ENCODE data around the gene DHX29.
A peak's percentile ranks its signal among the peaks of the same experiment; 100 is the strongest.

DHX29 gene

GRCh38 chr5:55232271-55232984 is 75.1 kb downstream of the DHX29 start:
- DNase-seq: no peak

- no peak for DNase-seq
Measured at GRCh38 chr5:55231919-55232270, 75.6 kb downstream of the DHX29 start.

GRCh38 chr5:55231029-55231918 is 76.2 kb downstream of the DHX29 start:
- DNase-seq: peak in 2 of 5 experiments; percentile 16 to 40

- DNase-seq: peak in 1 of 5 experiments; percentile 51
Measured at GRCh38 chr5:55230086-55230629, 77.3 kb downstream of the DHX29 start.

- DNase-seq: no peak
Measured at GRCh38 chr5:55227664-55228430, 79.6 kb downstream of the DHX29 start.

- peak in 3 of 5 experiments; percentile 37 to 65 (median 41) for DNase-seq
Measured at GRCh38 chr5:55226934-55227663, 80.4 kb downstream of the DHX29 start, which contains the start of gene MCIDAS. MCIDAS (minus strand) TSS chr5:55227315; CDS start chr5:55227138, 177 bp downstream.

- peak in 2 of 5 experiments; percentile 42 to 69 for DNase-seq
Measured at GRCh38 chr5:55226027-55226933, 81.2 kb downstream of the DHX29 start.

- DNase-seq: no peak
Measured at GRCh38 chr5:55225346-55225745, 82.1 kb downstream of the DHX29 start.

- no peak for DNase-seq
Measured at GRCh38 chr5:55223812-55224240, 83.7 kb downstream of the DHX29 start.

- DNase-seq: peak in 1 of 5 experiments; percentile 32
Measured at GRCh38 chr5:55222985-55223811, 84.3 kb downstream of the DHX29 start.

GRCh38 chr5:55222092-55222984 is 85.2 kb downstream of the DHX29 start:
- DNase-seq: no peak

GRCh38 chr5:55220433-55221185 is 86.9 kb downstream of the DHX29 start:
- peak in 1 of 5 experiments; percentile 40 for DNase-seq

- DNase-seq: no peak
Measured at GRCh38 chr5:55219770-55220169, 87.7 kb downstream of the DHX29 start.

- DNase-seq: no peak
Measured at GRCh38 chr5:55218967-55219366, 88.5 kb downstream of the DHX29 start.

GRCh38 chr5:55211184-55211874 is 96.2 kb downstream of the DHX29 start:
- no peak for DNase-seq

All from T-helper 2 cell (primary cell).